Measurements from ENCODE around the gene DCAF5.
A peak's percentile ranks its signal among the peaks of the same experiment; 100 is the strongest.
"Not testable (repeated sequence)": the region's sequence is repeated elsewhere in the genome, so short reads cannot be mapped to it uniquely, and the experiment has no call there.

The DCAF5 gene

DNA sequence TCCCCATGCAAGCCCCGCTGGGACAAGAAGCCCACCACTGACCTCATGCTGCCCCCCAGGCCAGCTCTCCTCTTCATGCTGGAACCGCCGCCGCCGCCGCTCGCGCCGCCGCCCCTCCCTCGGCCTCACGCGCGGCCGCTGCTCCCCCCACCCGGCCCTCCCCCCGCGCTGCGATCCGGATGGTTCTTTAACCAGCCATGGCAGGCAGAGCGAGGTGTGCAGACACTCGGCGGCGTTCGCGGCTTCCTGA lies at the start of gene DCAF5:
Gene DCAF5 (minus strand): TSS at position 218 of the 250 bp plus-strand sequence. CDS start 141 bp downstream, at position 77.
- peak in 17 of 42 donors; percentile 79 to 97 (median 91) for DNase-seq
- intact Hi-C loops (cut with DNase I) = loop anchor here (5.0 kb wide), 1 partner anchor 39 kb away; the partner anchor contains the start of gene EXD2

DNA sequence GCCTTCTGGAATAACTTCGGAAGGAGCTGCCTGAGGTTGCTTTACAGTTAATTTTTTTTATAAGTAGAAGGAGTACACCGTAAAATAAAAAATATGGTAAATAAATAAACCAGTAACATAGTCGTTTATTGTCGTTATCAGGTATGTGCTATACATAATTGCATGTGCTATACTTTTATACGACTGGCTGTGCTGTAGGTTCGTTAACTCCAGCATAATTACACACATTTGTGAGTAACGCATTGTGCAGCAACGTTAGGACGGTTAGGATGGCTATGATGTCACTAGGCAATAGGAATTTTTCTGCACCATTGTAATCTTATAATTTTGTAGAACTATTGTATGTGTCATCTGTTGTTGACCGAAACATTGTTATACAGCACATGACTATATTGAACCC lies 46.9 kb upstream of the DCAF5 start:
- no peak for DNase-seq
- intact Hi-C loops (cut with DNase I) = no loop called here

GRCh38 chr14:69193721-69194120 lies 40.8 kb upstream of the DCAF5 start:
- intact Hi-C loops (cut with DNase I) = loop anchor here (5.0 kb wide), 1 partner anchor 41 kb away; the partner anchor contains the start of gene DCAF5
- no peak for DNase-seq

- intact Hi-C loops (cut with DNase I) = loop anchor here (5.0 kb wide), 1 partner anchor 39 kb away; the partner anchor contains the start of gene DCAF5
These were observed 38.6 kb upstream of the DCAF5 start, which contains the start of gene EXD2 for GRCh38 chr14:69191340-69192111. Gene EXD2 (plus strand): TSS chr14:69191498. CDS start chr14:69209471, 17,973 bp downstream.

DNA sequence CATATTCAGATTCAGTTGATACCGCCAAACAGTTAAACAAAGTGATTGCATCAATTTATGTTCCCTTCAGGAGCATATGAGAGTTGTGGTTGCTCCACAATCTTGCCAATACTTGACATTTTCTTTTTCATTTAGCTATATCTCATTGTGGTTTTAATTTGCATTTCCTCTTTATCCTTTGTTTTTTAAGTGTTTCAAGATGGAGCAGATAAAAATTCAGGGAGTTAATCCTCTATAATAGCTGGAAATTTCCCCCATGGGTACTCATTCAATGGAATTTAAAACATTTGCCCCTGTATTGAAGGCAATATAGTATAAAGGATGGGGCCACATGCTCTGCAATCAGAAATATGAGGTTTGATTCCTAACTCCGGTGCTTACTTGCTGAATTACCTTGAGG lies 37.3 kb upstream of the DCAF5 start:
- no peak for DNase-seq
- intact Hi-C loops (cut with DNase I) = loop anchor here (5.0 kb wide), 1 partner anchor 38 kb away; the partner anchor contains the start of gene DCAF5

More at GRCh38 chr14:69191340-69192111, 38.6 kb upstream of the DCAF5 start, which contains the start of gene EXD2:
- peak; percentile 83 to 98 (median 92) for DNase-seq

GRCh38 chr14:69183735-69184134 lies 30.8 kb upstream of the DCAF5 start:
- intact Hi-C loops (cut with DNase I) = no loop called here

DNA sequence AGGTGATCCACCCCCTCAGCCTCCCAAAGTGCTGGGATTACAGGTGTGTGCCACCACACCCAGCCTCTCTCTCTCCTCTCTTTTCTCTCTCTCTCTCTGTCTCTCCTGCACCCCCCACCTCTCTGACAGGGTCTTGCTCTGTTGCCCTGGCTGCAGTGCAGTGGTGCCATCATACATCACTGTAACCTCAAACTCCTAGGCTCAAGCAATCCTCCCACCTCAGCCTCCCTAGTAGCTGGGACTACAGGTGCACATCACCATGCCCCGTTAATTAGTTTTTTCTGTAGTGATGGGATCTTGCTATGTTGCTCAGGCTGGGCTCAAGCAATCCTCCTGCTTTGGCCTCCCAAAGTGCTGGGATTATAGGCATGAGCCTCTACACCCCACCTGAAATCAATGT lies 29.7 kb upstream of the DCAF5 start:
- DNase-seq; intact Hi-C loops (cut with DNase I): not testable (repeated sequence)

More at GRCh38 chr14:69183735-69184134, 30.8 kb upstream of the DCAF5 start:
- DNase-seq = no peak

- intact Hi-C loops (cut with DNase I) = no loop called here
- no peak for DNase-seq
These were observed 28.6 kb upstream of the DCAF5 start for GRCh38 chr14:69181491-69181890.

DNA sequence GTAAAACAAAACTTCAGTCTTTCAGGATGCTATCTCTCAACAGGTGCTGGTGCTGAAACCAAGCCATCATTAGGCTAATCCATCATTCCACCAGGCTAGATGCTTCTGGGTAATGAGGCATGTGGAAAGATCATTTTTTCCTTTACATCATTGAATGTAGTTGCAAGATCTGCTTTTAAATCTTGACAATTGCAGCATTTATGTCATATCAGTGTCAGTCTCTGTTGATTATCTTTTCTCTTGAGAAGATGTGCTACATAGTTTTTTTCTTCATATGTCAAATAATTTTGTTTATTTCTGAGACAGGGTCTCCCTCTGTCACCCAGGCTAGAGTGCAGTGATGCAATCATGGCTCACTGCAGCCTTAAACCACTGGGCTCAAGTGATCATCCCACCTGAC lies 22.2 kb upstream of the DCAF5 start:
- intact Hi-C loops (cut with DNase I) = no loop called here
- no peak for DNase-seq

DNA sequence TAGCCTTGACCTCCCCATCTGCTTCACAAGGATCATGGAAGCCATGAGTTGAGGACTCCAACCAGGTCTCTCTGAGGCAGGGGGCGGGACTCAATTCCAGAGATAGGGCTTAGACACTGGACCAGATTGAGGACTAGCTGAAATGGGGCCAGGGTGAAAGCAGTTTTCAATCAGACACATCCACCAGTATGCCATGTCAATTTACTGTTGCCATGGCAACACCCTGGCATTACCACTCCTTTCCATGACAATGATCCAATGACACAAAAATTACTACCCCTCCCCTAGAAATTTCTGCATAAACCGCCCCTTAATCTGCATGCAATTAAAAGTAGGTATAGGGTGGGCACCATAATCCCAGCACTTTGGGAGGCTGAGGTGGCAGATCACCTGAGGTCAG lies 18.6 kb upstream of the DCAF5 start:
- no peak for DNase-seq
- intact Hi-C loops (cut with DNase I) = no loop called here

DNA sequence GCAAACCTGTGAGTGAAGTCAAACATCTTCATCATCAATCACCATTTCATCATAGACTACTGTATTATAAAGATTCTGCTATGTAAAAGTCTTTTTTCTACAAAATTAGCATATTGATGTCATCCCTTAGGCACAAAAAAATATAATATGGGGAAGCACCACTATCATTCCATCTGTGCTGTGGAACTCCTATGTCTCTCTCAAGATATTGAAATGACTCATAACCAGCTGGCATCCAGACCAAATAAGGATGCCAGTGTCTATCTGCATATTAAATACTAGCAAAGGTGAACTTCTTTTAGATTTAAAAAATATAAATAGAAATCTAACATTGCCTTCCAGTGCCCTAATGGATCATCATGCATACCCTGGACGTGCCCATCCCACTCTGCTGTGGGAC lies 17.9 kb upstream of the DCAF5 start:
- DNase-seq = peak in 1 of 42 donors; percentile 8
- intact Hi-C loops (cut with DNase I) = no loop called here

GRCh38 chr14:69165787-69166186 lies 12.9 kb upstream of the DCAF5 start:
- intact Hi-C loops (cut with DNase I) = not testable (repeated sequence)

GRCh38 chr14:69161590-69161989 lies 8.7 kb upstream of the DCAF5 start:
- DNase-seq = no peak
- intact Hi-C loops (cut with DNase I) = no loop called here

More at GRCh38 chr14:69165787-69166186, 12.9 kb upstream of the DCAF5 start:
- not testable (repeated sequence) for DNase-seq

DNA sequence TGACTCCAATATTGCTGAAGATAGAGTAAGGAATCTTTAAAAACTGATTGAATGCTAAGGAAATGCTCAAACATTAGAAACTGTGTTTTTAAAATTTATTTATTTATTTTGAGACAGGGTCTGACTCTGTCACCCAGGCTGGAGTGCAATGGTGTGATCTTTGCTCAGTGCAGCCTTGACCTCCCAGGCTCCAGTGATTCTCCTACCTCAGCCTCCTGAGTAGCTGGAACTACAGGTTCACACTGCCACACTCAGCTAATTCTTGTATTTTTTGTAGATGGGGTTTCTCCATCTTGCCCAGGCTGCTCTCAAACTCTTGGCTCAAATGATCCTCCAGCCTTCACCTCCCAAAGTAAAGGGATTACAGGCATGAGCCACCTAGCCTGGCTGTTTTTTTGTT lies 3.3 kb upstream of the DCAF5 start:
- no peak for DNase-seq
- intact Hi-C loops (cut with DNase I) = no loop called here

DNA sequence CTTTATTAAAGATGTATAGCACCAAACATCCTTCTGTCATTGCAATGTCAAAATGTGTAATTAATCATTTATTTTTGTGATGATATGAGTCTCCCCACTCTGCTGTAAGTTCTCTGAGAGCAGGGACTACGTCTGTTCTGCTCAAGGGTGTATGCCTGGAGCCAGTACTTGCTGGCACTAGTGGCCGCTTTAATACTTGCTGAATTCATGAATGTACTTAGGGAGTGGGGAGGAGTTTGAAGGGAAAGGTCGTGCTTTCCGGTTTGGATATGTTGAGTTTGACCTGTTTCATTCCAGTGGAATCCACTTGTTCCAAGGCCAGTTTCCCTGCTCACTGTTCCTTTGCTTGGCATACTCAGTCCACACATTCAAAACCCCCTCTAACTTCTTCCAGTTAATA lies 1.9 kb upstream of the DCAF5 start:
- intact Hi-C loops (cut with DNase I) = loop anchor here (5.0 kb wide), 1 partner anchor 38 kb away; the partner anchor contains the start of gene EXD2
- peak in 3 of 42 donors; percentile 8 to 47 (median 15) for DNase-seq

GRCh38 chr14:69153873-69154270 lies 953 bp upstream of the DCAF5 start:
- intact Hi-C loops (cut with DNase I) = loop anchor here (5.0 kb wide), 1 partner anchor 38 kb away; the partner anchor contains the start of gene EXD2
- peak in 14 of 42 donors; percentile 5 to 53 (median 23) for DNase-seq

GRCh38 chr14:69153152-69153872 lies 393 bp upstream of the DCAF5 start:
- DNase-seq = peak in 34 of 42 donors; percentile 4 to 97 (median 89)
- intact Hi-C loops (cut with DNase I) = loop anchor here (5.0 kb wide), 1 partner anchor 39 kb away; the partner anchor contains the start of gene EXD2

- DNase-seq = peak in 20 of 42 donors; percentile 3 to 63 (median 22)
These were observed 578 bp downstream of the DCAF5 start for GRCh38 chr14:69152181-69152901.

More at GRCh38 chr14:69152181-69152901, 578 bp downstream of the DCAF5 start:
- intact Hi-C loops (cut with DNase I) = loop anchor here (5.0 kb wide), 1 partner anchor 40 kb away; the partner anchor contains the start of gene EXD2
